Measurements from ENCODE around the gene SIK2. TPM values are rescaled to one million over a fixed set of nuclear protein-coding genes. Genes with fewer than 3 reads are reported as not detected.

Gene SIK2
- total and polyA plus RNA-seq, 4 donors: 7.2 to 31.8 (median 17.3) TPM

DNA sequence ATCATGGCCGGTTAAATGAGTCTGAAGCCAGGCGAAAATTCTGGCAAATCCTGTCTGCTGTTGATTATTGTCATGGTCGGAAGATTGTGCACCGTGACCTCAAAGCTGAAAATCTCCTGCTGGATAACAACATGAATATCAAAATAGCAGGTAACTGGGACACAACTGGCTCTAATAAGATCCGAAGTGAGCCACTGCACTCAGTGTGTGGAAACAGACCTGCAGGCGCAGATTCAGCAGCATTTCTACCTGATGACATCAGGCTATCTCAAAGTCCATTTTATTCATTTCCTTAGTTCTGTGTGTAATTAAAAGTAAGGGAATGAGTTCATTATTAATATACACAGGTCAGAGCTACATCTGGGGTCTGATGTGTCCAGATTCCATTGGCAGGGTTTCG is 85.8 kb downstream of the SIK2 start:
- H3K27ac ChIP-seq (ENCODE audit: low read depth in 1 of 2, low read length in 1 of 2): no peak overlapping the region
- no peak overlapping the region for H3K9ac ChIP-seq (ENCODE audit: insufficient read depth in 1 of 2, low read length in 2 of 2)
- DNase-seq: no peak

DNA sequence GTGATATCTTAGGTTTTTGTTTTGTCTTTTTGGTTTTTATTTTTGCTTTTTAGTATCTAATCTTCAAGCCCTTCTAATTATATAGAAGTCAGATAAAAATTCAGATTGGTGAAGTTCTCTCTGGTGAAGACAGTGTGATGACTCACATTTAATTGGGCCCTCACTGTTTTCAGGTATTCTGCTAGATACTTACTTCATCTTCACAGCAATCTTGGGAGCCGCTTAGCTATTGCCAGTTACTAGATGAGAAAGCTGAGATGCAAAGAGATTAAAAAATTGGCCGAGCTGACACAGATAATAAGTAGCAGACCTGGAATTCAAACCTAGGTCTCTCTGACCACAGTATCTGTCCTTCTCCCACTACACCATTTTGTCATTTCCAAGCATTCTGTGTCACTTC is 88.9 kb downstream of the SIK2 start:
- WGBS, 2 donors: 98 to 100% methylated on average over 2 of the region's 2 CpGs
- no peak for ATAC-seq (ENCODE audit: insufficient read depth, low FRiP score)

More for the DNA sequence above, 85.8 kb downstream of the SIK2 start:
- Histone ChIP-seq H3K9me3 (ENCODE audit: control insufficient read depth in 4 of 4, insufficient read depth in 3 of 4, low read length in 3 of 4) (no peaks in the 10 kb centered on the region), H3K27me3 (ENCODE audit: control insufficient read depth in 3 of 3, insufficient read depth in 3 of 3, low read length in 2 of 3) (no peaks in the 10 kb centered on the region), H3K4me1 (ENCODE audit: control insufficient read depth in 5 of 5, insufficient read depth in 5 of 5, low read length in 5 of 5) (peaks cover 0 to 5% (median 0%) of the 10 kb centered on the region in 5 donors), H3K36me3 (ENCODE audit: control insufficient read depth in 4 of 4, insufficient read depth in 4 of 4, low read length in 4 of 4) (peaks cover 7 to 26% (median 9%) of the 10 kb centered on the region in 4 donors), H3K4me3 (no peak overlapping the region)
- WGBS, 2 donors: 97 to 99% methylated on average over 7 of the region's 7 CpGs
- ATAC-seq (ENCODE audit: insufficient read depth, low FRiP score): no peak
- TF ChIP-seq, protein P1, sequence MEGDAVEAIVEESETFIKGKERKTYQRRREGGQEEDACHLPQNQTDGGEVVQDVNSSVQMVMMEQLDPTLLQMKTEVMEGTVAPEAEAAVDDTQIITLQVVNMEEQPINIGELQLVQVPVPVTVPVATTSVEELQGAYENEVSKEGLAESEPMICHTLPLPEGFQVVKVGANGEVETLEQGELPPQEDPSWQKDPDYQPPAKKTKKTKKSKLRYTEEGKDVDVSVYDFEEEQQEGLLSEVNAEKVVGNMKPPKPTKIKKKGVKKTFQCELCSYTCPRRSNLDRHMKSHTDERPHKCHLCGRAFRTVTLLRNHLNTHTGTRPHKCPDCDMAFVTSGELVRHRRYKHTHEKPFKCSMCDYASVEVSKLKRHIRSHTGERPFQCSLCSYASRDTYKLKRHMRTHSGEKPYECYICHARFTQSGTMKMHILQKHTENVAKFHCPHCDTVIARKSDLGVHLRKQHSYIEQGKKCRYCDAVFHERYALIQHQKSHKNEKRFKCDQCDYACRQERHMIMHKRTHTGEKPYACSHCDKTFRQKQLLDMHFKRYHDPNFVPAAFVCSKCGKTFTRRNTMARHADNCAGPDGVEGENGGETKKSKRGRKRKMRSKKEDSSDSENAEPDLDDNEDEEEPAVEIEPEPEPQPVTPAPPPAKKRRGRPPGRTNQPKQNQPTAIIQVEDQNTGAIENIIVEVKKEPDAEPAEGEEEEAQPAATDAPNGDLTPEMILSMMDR (IDR thresholded peaks at IDR 0.05; ENCODE audit: control extremely low read depth, extremely low read depth): no peak

DNA sequence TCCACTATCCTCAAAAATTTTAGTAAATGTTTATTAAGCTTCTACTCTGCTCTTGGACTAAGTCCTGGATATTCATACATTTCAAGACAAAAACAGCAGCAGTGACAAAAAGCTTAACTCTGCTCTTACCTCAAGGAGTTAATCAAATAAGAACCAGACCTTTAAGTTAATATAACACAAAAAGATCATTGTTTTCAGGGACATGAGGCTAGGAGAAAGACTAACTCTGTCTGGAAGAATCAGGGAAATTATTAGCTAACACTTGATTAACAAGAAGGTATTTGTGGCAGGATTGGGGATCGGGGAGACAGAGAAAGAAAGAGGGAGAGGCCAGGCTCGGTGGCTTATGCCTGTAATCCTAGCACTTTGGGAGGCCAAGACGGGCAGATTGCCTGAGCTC is 89.5 kb downstream of the SIK2 start:
- 88 to 94% methylated on average over 3 of the region's 3 CpGs for WGBS, 2 donors
- peaks cover 2 to 16% (median 9%) of the 10 kb centered on the region in 5 donors for H3K4me1 ChIP-seq (ENCODE audit: control insufficient read depth in 5 of 5, insufficient read depth in 5 of 5, low read length in 5 of 5)
- no peaks in the 10 kb centered on the region for H3K27me3 ChIP-seq (ENCODE audit: control insufficient read depth in 3 of 3, insufficient read depth in 3 of 3, low read length in 2 of 3)
- no peak overlapping the region for H3K9ac ChIP-seq (ENCODE audit: insufficient read depth in 1 of 2, low read length in 2 of 2)
- no peak overlapping the region for H3K4me3 ChIP-seq
- ATAC-seq (ENCODE audit: insufficient read depth, low FRiP score) (no peak), DNase-seq (peak in 1 of 3 donors; percentile 54)
- H3K27ac ChIP-seq (ENCODE audit: low read depth in 1 of 2, low read length in 1 of 2): no peak overlapping the region
- TF ChIP-seq, protein P1 (IDR thresholded peaks at IDR 0.05; ENCODE audit: control extremely low read depth, extremely low read depth): no peak
- peaks cover 7 to 15% (median 9%) of the 10 kb centered on the region in 4 donors for H3K36me3 ChIP-seq (ENCODE audit: control insufficient read depth in 4 of 4, insufficient read depth in 4 of 4, low read length in 4 of 4)
- H3K9me3 ChIP-seq (ENCODE audit: control insufficient read depth in 4 of 4, insufficient read depth in 3 of 4, low read length in 3 of 4): no peaks in the 10 kb centered on the region

More for the DNA sequence above, 88.9 kb downstream of the SIK2 start:
- TF ChIP-seq, protein P1 (IDR thresholded peaks at IDR 0.05; ENCODE audit: control extremely low read depth, extremely low read depth): no peak
- H3K9ac ChIP-seq (ENCODE audit: insufficient read depth in 1 of 2, low read length in 2 of 2): no peak overlapping the region
- no peak overlapping the region for H3K4me3 ChIP-seq
- no peaks in the 10 kb centered on the region for H3K27me3 ChIP-seq (ENCODE audit: control insufficient read depth in 3 of 3, insufficient read depth in 3 of 3, low read length in 2 of 3)
- H3K9me3 ChIP-seq (ENCODE audit: control insufficient read depth in 4 of 4, insufficient read depth in 3 of 4, low read length in 3 of 4): no peaks in the 10 kb centered on the region
- peaks cover 2 to 12% (median 5%) of the 10 kb centered on the region in 5 donors for H3K4me1 ChIP-seq (ENCODE audit: control insufficient read depth in 5 of 5, insufficient read depth in 5 of 5, low read length in 5 of 5)
- H3K36me3 ChIP-seq (ENCODE audit: control insufficient read depth in 4 of 4, insufficient read depth in 4 of 4, low read length in 4 of 4): peaks cover 7 to 15% (median 9%) of the 10 kb centered on the region in 4 donors
- no peak for DNase-seq
- H3K27ac ChIP-seq (ENCODE audit: low read depth in 1 of 2, low read length in 1 of 2): no peak overlapping the region
